Erythroblast (primary cell): ENCODE measurements around the gene PRIM1.
"Not testable (repeated sequence)": the region's sequence is repeated elsewhere in the genome, so short reads cannot be mapped to it uniquely, and the experiment has no call there.

Experiments
- DNase-seq, 2 experiments: peaks; one replicate each; lab custom pipeline; 2025; lab: John Stamatoyannopoulos, UW
- GATA1 ChIP-seq: IDR thresholded peaks from 2 replicates; pipeline ENCODE4 v1.6.1; 2011; ENCODE audit warnings: low read depth, mild to moderate bottlenecking, control low read depth, low read length, moderate library complexity
- POLR2A ChIP-seq: IDR thresholded peaks from 2 replicates; pipeline ENCODE4 v1.6.1; 2011; ENCODE audit warnings: mild to moderate bottlenecking, low read length

PRIM1 gene

GRCh38 chr12:56773113-56773512 lies 21.0 kb upstream of the PRIM1 start:
- TF ChIP-seq GATA1 (no peak), POLR2A (no peak)
- no peak for DNase-seq

- no peak for TF ChIP-seq POLR2A
- TF ChIP-seq GATA1 = no peak
- no peak for DNase-seq
Measured at GRCh38 chr12:56772625-56773024, 20.5 kb upstream of the PRIM1 start.

- DNase-seq = no peak
- TF ChIP-seq POLR2A (no peak), GATA1 (no peak)
Measured at GRCh38 chr12:56769868-56770267, 17.7 kb upstream of the PRIM1 start.

GRCh38 chr12:56768424-56768823 lies 16.3 kb upstream of the PRIM1 start:
- TF ChIP-seq GATA1 (no peak), POLR2A (no peak)

DNA sequence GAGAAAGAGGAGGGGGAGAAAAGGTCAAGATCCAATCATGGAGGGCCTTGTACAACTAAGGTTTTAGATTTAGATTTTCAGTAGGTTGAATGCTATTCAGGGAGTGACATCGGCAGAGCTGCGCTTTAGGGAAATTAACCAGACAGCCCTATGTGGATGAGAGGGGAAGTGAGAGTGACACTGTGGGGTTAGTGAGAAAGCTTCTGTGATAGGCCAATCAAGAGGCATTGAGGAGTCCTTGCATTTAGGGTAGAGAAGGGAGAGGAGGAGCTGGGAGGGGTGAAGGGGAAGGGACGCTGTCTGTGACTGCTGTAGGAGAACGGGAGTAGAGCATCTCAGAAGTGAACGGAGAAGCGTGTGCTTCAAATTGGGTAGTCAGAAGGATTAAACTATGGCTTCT lies 14.4 kb upstream of the PRIM1 start:
- no peak for DNase-seq
- TF ChIP-seq GATA1 (no peak), POLR2A (no peak)

More at GRCh38 chr12:56768424-56768823, 16.3 kb upstream of the PRIM1 start:
- no peak for DNase-seq

- TF ChIP-seq POLR2A (no peak), GATA1 (no peak)
- DNase-seq = no peak
Measured at GRCh38 chr12:56763753-56764657, 11.9 kb upstream of the PRIM1 start.

- no peak for DNase-seq
Measured at GRCh38 chr12:56761812-56762211, 9.7 kb upstream of the PRIM1 start.

DNA sequence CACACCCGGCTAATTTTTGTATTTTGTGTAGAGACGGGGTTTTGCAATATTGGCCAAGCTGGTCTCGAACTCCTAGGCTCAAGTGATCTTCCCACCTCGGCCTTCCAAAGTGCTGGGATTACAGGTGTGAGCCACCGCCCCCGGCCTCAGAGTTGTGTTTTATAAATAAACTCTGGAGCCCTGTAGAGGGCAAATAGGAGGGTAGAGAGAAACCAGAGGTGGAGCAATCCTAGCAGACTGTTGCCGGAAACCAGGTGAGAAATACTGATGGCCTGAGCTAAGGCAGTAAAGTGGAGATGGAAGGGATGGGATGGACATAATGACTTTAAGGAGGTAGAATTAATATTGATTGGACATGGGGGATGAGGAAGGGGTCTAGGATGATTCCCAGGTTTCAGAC lies 8.3 kb upstream of the PRIM1 start:
- no peak for DNase-seq
- TF ChIP-seq POLR2A (no peak), GATA1 (no peak)

More at GRCh38 chr12:56761812-56762211, 9.7 kb upstream of the PRIM1 start:
- TF ChIP-seq POLR2A = no peak

DNA sequence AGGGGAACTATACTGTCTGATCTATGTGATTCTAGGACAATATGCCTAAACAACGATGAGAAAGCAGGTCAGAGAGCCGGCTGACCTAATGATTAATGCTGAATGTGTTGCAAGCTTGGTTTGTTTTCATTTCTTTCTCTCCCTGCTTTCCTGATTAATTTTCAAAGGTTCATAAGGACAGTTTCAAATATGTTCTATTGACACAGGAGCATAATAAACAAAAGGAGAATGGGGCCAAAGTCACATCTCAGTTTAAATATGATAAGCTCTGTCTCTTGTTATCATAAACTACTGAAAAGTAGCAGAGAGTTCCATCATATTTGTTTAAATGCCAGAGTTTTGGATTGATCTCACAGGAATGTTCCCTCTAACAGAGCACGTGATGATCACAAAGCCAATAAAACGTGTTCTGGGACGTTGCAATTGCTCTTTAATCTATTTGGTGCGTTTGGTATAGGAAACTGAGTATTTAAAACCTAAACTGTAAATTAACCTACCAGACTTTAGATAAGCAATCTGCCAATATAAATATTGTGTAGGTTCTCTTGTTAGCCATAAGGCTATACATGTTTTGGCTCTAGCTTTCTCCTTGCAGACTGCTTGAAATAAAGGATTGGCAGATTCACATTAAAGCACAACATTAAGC lies 7.3 kb upstream of the PRIM1 start:
- no peak for DNase-seq

GRCh38 chr12:56758728-56759262 lies 6.7 kb upstream of the PRIM1 start:
- DNase-seq = no peak
- TF ChIP-seq POLR2A (no peak), GATA1 (no peak)

More for the DNA sequence above, 7.3 kb upstream of the PRIM1 start:
- no peak for TF ChIP-seq GATA1
- no peak for TF ChIP-seq POLR2A

GRCh38 chr12:56757971-56758370 lies 5.8 kb upstream of the PRIM1 start:
- DNase-seq = not testable (repeated sequence)

DNA sequence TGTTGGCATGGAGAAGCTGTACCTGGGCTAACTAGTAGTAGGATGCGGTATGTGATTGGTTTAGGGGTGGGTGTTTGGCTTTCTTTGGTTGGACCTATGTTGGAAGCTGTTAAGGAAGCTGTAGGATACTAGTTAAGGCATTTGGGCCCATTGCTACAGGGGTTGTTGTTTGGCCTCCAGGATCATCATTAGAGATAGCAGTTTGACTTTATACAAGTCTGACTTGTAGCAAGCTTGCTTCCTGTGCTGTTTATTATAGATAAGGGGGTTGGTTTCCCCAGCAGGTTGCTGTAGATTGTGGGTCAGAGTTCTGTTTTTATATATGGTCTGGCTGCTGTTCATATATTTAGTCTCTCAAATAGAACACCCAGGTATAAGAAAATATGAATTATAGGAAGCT lies 1.4 kb upstream of the PRIM1 start:
- TF ChIP-seq POLR2A = peak; percentile 45
- peak; percentile 46 for TF ChIP-seq GATA1
- DNase-seq = peak; percentile 85 to 95

DNA sequence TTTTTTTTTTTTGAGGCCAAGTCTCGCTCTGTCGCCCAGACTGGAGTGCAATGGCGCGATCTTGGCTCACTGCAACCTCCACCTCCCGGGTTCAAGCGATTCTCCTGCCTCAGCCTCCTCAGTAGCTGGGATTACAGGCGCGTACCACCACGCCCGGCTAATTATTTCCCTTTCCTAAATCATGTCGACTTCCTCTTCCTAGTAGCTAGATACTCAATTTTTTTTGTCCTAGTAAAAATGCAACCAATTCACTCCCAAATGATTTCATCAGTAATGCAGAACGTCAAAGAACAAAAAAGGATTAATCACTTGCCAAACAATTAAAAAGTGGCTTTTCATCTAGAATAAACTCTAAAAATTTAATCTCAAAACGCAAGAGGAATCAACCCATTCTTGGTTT lies 1.5 kb downstream of the PRIM1 start:
- DNase-seq = not testable (repeated sequence)

DNA sequence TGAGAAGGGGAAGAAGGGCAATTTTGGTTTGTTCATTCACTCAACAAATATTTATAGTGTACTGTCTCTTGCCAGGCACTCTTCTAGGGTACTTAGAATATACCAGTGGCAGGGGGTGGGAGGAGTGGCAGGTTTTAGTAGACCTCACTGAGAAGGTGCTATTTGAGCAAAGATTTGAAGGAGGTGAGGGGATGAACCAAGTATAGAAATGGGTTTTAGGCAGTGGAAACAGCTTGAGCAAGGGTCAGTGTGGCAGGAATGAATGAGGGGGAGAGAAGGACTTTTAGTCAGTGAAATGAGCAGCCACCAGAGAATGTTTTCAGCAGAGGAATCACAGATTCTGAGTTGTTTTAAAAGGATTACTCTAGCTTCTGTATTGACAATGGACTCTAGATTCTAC lies 2.3 kb downstream of the PRIM1 start:
- no peak for TF ChIP-seq GATA1
- TF ChIP-seq POLR2A = no peak
- no peak for DNase-seq
